Amniotic stem cell (primary cell): Measurements from ENCODE around the gene CXorf49.
"Not testable (repeated sequence)": the region's sequence is repeated elsewhere in the genome, so short reads cannot be mapped to it uniquely, and the experiment has no call there.

ENCODE experiments used
- DNase-seq: peaks from one replicate; lab custom pipeline; 2025; lab: John Stamatoyannopoulos, UW

Gene CXorf49

DNA sequence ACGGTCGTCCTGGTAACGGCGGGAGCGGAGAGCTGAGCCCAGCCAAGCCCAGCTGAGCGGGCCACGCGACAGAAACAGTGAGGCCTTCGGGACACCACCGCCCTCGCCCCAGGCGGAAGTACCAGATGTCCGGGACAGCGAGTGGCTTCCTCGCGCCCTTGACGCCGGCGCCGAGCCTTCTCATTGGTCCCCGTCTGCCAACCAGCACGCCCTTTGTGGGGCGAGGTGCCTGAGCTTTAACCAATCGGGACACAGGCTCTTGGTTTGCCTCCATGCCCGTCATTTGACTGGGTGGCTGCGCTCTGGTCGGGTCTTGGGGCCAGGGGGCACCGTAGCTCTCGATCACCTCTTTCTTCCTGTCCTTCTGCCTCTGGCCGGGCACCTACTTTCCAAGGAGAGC lies at the start of gene CXorf49:
CXorf49 (minus strand) TSS at position 101 of the 400 bp plus-strand sequence. CDS start 134 bp downstream, outside the sequence.
- DNase-seq: not testable (repeated sequence)

DNA sequence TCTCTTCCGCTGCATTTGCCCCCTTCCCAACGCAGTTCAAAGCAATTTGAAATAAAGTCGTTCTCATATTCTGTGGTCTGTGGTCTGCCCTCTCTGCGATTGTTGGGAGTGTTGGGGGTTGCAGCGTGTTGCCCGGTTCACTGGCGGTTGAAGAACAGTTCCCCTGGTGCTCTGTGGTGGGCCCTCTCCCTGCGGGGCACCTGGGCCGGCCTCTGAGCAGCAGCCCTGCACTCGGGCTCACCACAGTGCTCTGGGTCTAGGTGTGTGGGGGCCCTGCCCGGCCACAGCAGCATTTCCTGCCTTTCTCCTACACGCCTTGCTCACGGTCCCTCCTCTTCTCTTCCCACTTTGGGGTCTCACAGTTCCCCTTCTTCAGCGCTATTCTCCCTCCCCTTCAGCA lies 49.0 kb upstream of the CXorf49 start:
- DNase-seq: not testable (repeated sequence)

DNA sequence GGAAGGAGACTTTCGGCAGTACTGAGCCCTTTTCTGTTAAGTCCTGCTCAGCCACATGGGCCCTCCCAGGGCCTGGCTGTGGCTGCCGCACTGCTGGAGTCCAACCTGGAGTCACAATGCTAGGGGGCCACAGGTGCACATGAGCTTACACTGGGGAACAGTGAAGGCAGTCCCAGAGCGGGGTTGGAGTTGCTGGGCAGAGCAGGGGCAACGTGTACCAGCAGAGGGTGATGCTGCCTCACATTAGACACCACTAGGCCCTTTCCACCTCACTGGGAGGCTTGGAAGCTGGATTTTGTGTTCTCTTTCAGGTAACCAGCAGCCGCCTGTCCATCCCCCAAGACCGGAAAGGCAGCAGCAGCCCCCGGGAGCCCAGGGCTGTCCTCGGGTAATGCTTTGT lies 47.5 kb upstream of the CXorf49 start:
- DNase-seq: not testable (repeated sequence)

DNA sequence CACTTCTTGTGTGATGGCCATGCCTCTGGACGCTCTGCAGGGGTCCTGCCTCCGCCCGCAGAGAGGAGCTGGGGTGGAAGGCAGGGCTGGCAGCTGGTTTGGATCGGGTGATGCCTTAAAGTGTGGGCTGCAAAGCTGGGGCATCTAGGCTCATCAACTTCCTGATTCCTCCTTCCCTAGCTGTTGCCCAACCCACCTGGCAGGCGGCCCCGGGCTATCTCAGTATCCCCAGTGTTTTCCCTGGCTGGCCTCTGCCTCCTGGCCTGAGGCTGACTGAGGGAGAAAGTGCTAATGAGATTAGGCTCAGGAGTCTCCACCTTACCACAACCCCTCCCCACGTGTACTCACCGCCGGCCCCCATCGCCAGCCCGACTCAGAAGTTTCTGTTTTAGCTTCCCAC lies 46.7 kb upstream of the CXorf49 start:
- not testable (repeated sequence) for DNase-seq

DNA sequence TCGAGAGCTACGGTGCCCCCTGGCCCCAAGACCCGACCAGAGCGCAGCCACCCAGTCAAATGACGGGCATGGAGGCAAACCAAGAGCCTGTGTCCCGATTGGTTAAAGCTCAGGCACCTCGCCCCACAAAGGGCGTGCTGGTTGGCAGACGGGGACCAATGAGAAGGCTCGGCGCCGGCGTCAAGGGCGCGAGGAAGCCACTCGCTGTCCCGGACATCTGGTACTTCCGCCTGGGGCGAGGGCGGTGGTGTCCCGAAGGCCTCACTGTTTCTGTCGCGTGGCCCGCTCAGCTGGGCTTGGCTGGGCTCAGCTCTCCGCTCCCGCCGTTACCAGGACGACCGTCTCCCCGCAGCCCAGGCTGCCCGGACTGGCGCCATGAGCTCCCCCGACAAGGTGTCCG lies 45.0 kb upstream of the CXorf49 start, which contains the start of gene CXorf49B:
CXorf49B (plus strand) TSS at position 301 of the 400 bp plus-strand sequence; CDS start at position 376, 75 bp downstream.
- not testable (repeated sequence) for DNase-seq

DNA sequence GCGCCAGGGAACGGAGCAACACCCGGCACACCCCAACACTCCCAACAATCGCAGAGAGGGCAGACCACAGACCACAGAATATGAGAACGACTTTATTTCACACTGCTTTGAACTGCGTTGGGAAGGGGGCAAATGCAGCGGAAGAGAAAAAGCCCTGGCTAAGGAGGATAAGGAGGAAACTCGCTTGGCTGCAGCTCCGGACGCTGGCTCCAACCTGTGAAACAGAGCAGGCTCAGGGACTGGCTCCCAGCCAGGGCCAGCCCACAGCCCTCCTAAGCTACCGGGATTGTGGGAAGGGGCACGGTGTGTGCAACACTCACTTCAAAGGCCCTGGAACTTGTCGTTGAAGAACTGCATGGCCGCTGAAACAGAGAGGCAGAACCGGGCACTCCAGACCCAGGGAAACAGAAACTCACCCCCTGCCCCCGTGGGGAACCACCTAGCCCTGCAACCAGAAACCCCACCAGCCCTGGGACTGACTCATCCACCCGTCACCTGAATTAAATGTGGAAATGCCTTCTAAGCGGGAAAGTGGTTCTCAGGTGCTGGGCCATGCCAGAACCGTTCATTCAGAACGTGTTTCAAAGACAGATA lies 42.7 kb upstream of the CXorf49 start:
- DNase-seq: not testable (repeated sequence)

DNA sequence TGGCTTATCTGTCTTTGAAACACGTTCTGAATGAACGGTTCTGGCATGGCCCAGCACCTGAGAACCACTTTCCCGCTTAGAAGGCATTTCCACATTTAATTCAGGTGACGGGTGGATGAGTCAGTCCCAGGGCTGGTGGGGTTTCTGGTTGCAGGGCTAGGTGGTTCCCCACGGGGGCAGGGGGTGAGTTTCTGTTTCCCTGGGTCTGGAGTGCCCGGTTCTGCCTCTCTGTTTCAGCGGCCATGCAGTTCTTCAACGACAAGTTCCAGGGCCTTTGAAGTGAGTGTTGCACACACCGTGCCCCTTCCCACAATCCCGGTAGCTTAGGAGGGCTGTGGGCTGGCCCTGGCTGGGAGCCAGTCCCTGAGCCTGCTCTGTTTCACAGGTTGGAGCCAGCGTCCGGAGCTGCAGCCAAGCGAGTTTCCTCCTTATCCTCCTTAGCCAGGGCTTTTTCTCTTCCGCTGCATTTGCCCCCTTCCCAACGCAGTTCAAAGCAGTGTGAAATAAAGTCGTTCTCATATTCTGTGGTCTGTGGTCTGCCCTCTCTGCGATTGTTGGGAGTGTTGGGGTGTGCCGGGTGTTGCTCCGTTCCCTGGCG lies 2.3 kb upstream of the CXorf49 start:
- DNase-seq: not testable (repeated sequence)

DNA sequence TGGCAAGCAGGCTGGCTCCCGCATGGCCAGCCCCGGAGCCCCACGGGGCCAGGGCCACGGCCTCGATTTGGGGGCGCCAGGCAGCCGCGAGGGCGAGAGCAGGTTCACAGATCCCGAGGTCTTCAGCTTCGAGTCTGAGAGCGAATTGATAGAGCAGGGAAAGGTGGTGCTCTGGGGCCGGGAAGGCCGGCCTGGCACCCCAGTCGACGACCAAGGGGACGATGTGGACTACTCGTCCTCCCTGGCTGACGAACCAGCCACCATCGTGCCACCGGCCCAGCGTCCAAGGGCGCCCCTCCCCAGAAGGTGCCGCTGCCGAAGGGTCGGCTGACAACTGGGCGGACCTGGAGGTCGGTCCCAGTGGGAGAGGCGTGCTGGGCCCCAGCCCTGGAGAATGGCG lies 1.1 kb upstream of the CXorf49 start:
- not testable (repeated sequence) for DNase-seq

DNA sequence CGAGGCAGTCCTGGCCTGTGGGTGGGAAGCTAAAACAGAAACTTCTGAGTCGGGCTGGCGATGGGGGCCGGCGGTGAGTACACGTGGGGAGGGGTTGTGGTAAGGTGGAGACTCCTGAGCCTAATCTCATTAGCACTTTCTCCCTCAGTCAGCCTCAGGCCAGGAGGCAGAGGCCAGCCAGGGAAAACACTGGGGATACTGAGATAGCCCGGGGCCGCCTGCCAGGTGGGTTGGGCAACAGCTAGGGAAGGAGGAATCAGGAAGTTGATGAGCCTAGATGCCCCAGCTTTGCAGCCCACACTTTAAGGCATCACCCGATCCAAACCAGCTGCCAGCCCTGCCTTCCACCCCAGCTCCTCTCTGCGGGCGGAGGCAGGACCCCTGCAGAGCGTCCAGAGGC lies 1.8 kb downstream of the CXorf49 start:
- not testable (repeated sequence) for DNase-seq

DNA sequence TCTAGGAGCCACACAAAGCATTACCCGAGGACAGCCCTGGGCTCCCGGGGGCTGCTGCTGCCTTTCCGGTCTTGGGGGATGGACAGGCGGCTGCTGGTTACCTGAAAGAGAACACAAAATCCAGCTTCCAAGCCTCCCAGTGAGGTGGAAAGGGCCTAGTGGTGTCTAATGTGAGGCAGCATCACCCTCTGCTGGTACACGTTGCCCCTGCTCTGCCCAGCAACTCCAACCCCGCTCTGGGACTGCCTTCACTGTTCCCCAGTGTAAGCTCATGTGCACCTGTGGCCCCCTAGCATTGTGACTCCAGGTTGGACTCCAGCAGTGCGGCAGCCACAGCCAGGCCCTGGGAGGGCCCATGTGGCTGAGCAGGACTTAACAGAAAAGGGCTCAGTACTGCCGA lies 2.5 kb downstream of the CXorf49 start:
- DNase-seq: not testable (repeated sequence)

DNA sequence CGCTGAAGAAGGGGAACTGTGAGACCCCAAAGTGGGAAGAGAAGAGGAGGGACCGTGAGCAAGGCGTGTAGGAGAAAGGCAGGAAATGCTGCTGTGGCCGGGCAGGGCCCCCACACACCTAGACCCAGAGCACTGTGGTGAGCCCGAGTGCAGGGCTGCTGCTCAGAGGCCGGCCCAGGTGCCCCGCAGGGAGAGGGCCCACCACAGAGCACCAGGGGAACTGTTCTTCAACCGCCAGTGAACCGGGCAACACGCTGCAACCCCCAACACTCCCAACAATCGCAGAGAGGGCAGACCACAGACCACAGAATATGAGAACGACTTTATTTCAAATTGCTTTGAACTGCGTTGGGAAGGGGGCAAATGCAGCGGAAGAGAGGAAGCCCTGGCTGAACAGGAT lies 4.0 kb downstream of the CXorf49 start:
- not testable (repeated sequence) for DNase-seq

DNA sequence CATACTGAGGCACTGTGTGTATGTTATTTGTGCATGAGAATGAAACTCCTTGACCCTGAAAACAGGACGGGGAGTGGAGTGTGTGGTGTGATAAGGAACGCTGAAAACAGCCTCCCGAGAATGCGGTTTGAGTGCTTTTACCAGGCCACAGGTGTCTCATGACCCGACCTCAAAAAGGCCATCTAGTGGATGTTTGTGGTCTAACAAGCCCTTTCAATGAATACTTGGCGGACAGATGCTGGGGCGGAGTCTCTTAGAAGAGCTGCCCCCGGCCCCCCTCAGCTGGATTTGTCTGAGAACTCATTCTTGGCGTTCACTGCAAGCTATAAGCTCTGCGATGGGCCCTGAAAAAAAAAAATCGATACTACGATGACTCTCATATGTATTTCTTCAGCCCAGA lies 15.2 kb downstream of the CXorf49 start:
- not testable (repeated sequence) for DNase-seq

DNA sequence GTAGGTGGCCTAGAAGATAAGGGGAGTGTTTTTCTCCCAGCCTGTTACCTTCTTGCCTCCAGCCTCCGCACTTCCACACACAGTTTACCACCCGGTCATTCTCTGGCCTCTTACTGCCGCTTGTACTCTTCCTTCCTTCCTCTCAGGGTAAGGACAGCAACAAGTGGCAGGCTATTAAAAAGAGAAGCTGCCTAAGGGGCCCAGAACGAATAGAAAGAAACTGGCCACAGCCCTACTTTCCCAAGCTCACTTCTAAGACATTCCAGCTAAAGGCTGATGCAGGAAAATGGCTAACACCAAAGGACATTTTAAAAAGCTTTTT lies 19.1 kb downstream of the CXorf49 start:
- DNase-seq: not testable (repeated sequence)

DNA sequence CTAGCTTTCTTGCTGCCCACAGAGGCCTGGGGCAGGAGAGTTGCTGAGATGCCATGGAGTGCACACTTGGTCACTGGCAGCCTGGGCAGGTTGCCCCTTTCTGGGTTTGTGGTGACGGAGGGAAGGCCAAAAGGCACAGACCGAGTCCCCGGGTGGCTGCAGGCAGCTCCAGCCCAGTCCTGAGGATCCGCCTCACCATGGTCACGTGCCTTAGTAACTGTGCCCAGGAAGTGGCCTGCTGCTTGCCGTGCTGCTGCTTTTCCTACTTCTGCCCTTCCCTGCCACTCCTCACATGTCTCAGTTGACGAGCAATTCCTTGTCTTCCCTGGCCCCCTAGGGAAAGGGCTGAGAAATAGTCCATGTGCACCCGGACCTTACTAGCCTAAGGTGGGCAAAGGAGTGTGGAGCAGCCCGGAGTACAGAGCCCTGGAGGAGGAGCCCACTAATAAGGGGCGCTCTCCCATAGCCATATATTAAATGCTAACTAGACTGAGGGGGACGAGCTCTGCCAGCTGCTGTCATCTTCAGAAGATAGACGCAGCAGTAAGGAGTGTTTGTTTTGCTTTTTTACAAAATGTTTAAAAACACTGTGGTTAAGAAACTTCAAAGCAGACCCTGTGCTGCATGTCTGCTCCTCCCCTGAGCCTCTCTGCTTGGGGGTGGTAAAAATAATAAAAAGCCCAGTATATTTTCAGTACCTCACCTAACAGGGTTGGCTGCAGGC lies 19.6 kb downstream of the CXorf49 start:
- DNase-seq: not testable (repeated sequence)

DNA sequence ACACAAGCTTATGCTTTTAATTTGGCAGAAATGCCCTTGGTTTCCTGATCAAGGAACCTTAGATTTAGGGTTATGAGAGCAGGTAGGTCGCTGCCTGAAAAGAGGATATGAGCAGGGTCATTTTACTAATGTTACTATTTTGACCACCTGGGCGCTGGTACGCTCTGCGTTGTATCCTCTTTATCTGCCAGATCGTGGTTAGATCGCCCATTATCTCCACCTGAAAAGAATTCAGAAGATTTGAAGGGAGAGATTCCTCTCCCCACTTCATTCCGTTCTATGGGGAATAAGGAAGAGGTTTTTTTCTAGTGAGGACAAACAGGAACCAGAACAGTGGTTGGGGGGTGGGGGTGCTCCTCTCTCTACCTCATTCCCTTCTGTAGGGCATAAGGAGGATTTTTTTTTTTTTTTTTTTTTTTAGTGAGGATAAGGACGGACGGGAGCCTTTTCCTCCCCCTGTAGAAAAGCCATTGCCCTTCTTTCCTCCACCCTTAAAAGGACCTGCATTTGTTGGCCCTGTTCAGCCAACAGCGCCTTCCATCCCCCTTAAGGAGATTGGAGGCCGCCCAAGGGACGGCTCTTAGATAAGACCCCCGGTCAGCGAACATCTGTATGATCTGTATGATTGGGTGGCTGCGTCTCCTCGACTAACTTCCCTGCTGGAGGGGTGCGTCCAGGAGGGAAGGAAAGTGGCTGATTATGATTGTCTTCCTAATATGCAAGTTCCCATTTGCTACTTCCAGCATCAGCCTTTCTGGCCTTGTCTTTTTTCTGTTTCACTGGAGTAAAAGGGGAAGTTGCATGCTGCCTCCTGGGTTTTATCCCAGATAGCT lies 20.4 kb downstream of the CXorf49 start:
- DNase-seq: not testable (repeated sequence)

DNA sequence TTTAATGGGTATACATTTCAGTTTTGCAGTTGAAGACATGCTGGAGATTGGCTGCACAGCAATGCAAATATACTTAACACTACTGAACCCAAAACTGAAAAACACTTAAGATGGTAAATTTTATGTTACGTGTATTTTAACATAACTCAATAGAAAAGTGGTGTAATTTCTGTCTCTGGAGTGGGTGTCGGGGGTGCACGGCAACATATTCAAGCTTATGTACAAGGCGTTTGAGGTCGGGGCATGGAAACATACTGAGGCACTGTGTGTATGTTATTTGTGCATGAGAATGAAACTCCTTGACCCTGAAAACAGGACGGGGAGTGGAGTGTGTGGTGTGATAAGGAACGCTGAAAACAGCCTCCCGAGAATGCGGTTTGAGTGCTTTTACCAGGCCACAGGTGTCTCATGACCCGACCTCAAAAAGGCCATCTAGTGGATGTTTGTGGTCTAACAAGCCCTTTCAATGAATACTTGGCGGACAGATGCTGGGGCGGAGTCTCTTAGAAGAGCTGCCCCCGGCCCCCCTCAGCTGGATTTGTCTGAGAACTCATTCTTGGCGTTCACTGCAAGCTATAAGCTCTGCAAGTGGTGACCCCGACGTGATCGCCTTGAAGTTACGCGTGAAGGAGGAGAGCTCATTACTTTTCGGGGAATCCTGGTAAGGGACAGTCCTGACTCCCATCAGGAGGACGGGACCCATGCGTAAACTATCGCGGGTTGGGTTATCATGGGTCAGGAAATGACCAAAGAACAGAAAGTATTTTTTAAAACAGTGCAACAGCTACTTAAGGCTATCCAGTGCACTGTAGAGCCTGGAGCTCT lies 21.2 kb downstream of the CXorf49 start:
- DNase-seq: not testable (repeated sequence)

DNA sequence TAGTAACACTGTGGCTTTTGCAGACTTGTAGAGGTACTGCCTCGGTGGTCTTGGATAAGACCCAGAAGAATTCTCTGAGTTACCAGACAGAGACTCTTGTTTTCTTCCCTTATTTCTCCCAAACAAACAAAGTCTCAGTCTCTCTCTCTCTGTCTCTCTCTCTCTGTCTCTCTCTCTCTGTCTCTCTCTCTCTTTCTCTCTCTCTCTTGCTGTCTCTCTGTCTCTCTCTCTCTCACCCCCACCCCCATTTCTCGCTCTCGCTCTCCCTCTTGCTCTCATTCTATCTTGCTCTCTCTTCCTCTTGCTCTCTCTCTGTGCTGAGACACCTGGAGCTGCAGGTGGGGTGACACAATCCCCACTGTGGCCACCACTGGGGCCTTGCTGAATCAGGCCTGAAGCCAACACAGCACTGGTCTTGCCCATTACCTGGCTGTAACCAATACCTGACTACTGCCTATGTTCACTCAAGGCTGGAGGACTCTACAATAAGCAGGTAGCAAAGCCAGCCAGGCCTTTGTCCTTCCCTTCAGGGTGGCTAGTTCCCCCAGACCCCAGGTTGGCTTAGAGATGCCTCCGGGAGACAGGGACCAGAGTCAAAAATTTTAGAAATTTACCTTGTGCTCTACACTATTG lies 38.4 kb downstream of the CXorf49 start:
- no peak for DNase-seq

DNA sequence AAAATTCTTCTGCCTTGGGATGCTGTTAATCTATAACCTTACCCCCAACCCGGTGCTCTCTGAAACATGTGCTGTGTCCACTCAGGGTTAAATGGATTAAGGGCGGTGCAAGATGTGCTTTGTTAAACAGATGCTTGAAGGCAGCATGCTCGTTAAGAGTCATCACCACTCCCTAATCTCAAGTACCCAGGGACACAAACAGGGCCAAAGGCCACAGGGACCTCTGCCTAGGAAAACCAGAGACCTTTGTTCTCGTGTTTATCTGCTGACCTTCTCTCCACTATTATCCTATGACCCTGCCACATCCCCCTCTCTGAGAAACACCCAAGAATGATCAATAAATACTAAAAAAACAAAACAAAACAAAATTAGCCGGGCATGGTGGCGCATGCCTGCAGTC lies 40.9 kb downstream of the CXorf49 start:
- DNase-seq: not testable (repeated sequence)

DNA sequence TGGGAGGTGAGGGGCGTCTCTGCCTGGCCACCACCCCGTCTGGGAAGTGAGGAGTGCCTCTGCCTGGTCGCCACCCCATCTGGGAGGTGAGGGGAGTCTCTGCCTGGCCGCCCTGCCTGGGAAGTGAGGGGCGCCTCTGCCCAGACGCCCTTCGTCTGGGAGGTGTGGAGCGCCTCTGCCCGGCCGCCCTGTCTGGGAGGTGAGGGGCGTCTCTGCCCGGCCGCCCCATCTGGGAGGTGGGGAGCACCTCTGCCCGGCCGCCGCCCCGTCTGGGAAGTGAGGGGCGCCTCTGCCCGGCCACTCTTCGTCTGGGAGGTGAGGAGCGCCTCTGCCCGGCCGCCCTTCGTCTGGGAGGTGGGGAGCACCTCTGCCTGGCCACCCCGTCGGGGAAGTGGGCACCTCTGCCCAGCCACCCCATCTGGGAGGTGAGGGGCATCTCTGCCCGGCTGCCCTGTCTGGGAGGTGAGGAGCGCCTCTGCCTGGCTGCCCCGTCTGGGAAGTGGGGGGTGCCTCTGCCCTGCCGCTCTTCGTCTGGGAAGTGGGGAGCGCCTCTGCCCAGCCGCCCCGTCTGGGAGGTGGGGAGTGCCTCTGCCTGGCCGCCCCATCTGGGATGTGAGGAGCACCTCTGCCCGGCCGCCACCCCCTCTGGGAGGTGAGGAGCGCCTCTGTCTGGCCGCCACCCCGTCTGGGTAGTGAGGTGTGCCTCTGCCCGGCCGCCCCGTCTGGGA lies 41.9 kb downstream of the CXorf49 start:
- not testable (repeated sequence) for DNase-seq

DNA sequence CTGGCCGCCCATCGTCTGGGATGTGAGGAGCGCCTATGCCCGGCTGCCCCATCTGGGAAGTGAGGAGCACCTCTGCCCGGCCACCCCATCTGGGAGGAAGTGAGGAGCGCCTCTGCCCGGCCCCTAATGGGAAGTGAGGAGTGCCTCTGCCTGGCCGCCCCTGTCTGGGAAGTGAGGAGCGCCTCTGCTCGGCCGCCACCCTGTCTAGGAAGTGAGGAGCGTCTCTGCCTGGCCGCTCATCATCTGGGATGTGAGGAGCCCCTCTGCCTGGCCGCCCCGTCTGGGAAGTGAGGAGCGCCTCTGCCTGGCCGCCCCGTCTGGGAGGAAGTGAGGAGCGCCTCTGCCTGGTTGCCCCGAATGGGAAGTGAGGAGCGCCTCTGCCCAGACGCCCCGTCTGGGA lies 42.4 kb downstream of the CXorf49 start:
- DNase-seq: not testable (repeated sequence)
